OCI-LY1 (cell line): ENCODE data around the gene CMIP.

Experiments
- CTCF ChIP-seq: fragments of 200-600 bp; sonication (generic), shearing (Covaris generic); IDR thresholded peaks from 2 replicates; pipeline ENCODE4 v1.5.1; 2017; ENCODE audit warnings: mild to moderate bottlenecking, antibody characterized with exemption, low read length, moderate library complexity, mixed read lengths
- EZH2 ChIP-seq: fragments of 200-600 bp; sonication (generic), shearing (Covaris generic); IDR thresholded peaks from 2 replicates; pipeline ENCODE4 v1.8.0; 2017; ENCODE audit warnings: borderline replicate concordance, mixed run types, mild to moderate bottlenecking, antibody characterized with exemption, low read length, moderate library complexity, mixed read lengths

DNA sequence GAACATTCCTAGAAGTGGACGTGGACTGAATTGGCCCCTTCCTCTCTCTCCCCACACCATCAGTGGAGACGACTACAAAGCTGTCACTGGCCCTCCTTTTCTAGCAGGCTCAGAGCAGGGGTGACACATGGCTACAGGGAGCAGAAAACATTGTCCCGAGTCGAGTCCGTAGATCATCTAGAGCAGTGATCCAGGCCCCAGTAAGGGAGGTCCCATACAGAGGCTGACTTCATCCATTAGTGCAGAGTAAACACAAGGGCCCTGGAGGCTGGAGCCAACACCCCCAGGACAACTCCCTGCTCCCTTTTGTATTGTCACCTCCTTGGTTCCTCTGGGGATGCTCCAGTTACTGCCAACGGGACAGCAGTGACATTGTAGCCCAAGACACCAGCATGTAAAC, 130.7 kb downstream of the CMIP start:
- no peak for TF ChIP-seq CTCF
- TF ChIP-seq EZH2, result no peak
